ENCODE data around the gene COL19A1.

DNA sequence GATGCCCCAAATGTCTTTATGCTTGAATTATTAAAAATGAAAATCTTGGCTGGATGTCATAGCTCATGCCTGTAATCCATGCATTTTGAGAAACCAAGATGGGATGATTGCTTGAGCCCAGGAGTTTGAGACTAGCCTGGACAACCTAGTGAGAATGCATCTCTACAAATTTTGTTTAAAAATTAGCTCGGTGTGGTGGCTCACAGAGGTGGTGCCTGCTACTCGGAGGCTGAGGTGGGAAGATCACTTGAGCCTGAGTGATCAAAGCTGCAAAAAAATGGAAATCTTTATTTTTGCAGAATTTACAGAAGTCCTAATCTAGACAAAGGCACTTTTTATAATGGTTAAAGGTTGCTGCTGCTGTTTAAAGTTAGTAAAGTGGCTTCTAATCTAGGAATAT is 20.0 kb upstream of the COL19A1 start:
- TF ChIP-seq, protein P1, sequence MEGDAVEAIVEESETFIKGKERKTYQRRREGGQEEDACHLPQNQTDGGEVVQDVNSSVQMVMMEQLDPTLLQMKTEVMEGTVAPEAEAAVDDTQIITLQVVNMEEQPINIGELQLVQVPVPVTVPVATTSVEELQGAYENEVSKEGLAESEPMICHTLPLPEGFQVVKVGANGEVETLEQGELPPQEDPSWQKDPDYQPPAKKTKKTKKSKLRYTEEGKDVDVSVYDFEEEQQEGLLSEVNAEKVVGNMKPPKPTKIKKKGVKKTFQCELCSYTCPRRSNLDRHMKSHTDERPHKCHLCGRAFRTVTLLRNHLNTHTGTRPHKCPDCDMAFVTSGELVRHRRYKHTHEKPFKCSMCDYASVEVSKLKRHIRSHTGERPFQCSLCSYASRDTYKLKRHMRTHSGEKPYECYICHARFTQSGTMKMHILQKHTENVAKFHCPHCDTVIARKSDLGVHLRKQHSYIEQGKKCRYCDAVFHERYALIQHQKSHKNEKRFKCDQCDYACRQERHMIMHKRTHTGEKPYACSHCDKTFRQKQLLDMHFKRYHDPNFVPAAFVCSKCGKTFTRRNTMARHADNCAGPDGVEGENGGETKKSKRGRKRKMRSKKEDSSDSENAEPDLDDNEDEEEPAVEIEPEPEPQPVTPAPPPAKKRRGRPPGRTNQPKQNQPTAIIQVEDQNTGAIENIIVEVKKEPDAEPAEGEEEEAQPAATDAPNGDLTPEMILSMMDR (optimal IDR thresholded peaks at IDR 0.05 in 1 of 3, IDR thresholded peaks at IDR 0.05 in 1 of 3, conservative IDR thresholded peaks at IDR 0.05 in 1 of 3; ENCODE audit: extremely low read depth in 1 of 3, insufficient read depth in 2 of 3, low read length in 3 of 3) = no peak
- no peak for TF ChIP-seq EZH2 (IDR thresholded peaks at IDR 0.05; ENCODE audit: low read length)

Measured in keratinocyte (primary cell).